Measurements from ENCODE around the gene UXT.

The UXT gene

GRCh38 chrX:47649271-47649670 lies 9.7 kb downstream of the UXT start:
- DNase-seq (ENCODE audit: low spot score): no peak

- DNase-seq (ENCODE audit: low spot score): peak; percentile 12
Observed at GRCh38 chrX:47648376-47648775, 10.6 kb downstream of the UXT start.

DNA sequence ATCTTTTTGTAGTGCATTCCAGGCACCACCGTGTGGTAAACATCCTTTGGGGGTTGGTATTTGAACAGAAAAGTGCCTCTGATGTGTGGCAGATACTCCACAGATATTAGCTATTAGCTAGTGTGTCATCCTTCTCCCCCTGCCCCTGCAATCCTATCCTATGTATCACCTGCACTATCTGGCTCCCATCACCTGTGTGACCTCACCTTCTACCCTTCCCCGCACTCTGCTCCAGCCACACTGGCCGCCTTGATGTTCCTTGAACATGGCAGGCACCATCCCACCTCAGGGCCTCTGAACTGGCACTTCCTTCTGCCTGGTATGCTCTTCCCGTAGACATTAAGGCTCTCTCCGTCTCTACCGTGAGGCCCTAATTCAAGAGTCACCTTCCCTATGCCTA lies 12.3 kb downstream of the UXT start:
- no peak for DNase-seq (ENCODE audit: low spot score)

GRCh38 chrX:47645530-47645929 lies 13.4 kb downstream of the UXT start:
- DNase-seq (ENCODE audit: low spot score): no peak

DNA sequence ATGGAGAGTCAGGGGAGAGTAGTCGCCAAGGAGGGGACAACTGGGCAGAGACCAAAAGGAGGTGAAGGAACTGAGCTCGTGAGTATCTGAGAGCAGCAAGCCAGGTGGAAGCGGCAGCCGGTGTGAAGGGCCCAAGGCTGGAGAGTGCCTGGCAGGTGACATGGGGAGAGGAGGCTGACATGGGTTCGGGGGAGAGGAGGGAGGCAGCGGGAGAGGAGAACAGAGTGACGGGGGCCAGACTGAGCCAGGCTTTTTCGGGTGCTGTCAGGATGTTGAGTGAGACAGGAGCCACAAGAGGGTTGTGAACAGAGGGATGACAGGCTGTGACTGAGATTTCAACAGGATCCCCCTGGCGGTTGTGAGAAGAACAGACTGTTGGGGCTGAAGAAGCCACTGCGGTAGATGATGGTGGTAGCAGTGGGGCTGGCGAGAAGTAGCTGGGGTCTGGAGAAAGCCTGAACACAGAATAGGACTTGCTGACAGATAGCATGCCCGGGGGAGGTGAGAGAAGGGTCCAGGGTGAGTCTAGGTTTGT lies 14.4 kb downstream of the UXT start:
- no peak for DNase-seq (ENCODE audit: low spot score)

DNA sequence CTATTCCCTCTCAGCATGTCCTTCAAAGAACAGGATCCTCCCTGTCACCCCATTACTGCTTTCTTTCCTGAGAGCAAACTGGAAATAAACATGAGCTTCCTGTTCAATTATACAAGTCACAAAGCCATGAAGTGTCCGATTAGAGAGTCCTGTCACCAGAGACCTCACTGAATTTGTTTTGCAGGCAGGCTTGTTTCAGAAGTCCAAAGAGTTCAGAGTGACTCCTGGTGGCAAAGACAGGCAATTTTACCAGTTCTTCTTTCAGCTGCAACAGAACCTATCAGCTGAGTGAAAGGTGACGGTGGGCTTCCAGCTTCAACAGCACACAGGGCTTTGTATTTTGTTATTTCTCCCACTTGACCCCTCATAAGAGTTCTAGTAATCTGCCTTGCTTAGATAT lies 15.1 kb downstream of the UXT start:
- no peak for DNase-seq (ENCODE audit: low spot score)

DNA sequence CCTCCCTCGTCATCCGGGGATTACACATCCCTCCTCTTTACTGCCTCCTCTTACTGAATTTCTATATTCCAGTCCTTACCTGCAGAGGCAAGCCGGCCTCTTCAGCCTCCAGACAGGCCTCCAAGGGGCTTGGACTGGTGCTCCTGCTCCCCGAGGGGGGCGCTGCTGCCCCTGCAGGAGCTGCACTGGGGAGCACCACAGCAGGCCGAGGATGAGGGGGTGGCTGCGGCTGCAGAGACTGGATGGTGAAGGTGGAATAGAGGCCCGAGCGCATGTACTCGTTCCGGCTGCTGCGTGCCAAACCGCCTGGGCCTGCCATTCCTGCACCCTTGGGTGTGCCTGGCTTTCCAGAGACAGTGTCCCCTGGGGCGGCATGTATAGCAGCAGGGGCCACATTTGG lies 20.2 kb downstream of the UXT start:
- DNase-seq (ENCODE audit: low spot score): no peak

DNA sequence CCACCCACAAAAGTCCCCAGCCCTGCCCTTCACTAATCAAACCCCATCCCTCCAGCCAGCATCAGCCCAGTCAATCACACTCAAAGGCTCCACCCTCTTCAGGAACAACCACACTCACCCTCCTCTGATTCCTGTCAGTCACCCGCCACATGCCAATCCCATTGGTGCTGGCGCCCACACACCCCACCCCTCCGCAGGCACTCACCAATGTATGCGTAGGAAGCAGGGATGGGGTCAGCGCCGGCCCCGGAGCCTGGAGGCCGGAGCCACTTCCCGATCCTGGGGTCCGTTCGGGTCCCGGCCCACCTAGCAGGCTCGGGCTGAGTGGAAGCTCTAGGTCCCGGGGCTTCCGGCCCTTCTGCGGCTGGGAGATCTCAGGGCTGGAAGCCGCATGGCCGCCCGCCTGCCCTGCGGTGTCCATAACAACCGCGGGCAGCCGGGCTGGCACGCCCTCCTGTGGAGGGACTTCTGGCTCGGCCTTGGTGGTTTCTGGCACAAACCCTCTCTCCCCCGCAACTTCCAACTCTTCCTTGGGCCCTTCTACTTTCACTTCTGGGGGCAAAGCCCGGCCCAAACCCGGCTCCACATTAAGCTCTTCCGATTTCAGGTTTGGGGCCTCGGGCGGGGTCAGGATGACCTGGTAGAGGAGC lies 21.3 kb downstream of the UXT start:
- peak; percentile 35 for DNase-seq (ENCODE audit: low spot score)

DNA sequence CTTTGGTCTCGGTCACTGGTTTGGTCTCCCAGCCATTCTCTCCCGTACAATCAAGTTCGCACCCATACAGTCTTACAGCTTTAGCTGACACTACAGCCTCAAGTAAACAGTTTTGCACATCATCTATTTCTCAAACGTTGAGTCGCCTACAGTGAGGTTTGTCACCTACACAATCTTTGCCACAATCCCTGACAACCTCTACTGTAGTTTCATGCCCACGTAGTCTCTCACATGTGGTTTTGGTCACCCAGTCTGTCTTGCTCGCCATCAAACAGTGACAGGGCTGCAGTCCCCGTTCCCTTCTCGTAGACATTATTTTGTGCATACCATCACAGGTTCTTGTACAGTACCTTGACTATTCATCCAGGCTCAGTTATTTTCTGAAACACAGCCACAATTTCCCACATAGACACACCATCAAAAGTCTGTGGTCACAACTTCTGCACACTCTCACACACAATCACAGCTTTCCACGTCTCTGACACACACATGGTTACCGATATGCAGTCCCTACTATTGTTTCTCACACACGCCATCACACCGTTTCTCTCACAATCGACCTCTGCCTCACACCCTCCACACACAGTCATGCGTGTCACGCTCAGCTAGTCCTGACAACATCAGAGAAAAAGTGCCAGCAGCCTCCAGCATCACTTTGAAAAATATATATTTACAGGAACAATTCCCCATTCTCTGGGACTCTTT lies 24.0 kb downstream of the UXT start:
- peak; percentile 20 for DNase-seq (ENCODE audit: low spot score)

GRCh38 chrX:47633689-47634590 lies 25.0 kb downstream of the UXT start:
- DNase-seq (ENCODE audit: low spot score): no peak

GRCh38 chrX:47632666-47633065 lies 26.3 kb downstream of the UXT start:
- no peak for DNase-seq (ENCODE audit: low spot score)

DNA sequence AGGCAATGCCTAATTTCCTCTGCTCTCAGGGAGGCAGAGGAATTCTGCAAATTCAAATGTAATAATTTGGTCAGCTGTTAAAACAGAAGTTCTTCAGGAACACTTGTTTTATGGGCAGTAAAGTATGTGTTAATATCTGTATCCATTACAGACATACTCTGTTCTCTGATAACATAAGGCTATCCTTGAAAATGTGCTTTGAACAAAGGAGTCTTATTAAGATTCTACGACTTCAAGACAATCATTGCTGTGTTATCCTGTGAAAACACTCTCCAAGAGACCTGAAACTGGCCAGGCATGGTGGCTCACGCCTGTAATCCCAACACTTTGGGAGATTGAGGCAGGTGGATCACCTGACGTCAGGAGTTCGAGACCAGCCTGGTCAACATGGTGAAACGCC lies 27.3 kb downstream of the UXT start:
- no peak for DNase-seq (ENCODE audit: low spot score)

DNA sequence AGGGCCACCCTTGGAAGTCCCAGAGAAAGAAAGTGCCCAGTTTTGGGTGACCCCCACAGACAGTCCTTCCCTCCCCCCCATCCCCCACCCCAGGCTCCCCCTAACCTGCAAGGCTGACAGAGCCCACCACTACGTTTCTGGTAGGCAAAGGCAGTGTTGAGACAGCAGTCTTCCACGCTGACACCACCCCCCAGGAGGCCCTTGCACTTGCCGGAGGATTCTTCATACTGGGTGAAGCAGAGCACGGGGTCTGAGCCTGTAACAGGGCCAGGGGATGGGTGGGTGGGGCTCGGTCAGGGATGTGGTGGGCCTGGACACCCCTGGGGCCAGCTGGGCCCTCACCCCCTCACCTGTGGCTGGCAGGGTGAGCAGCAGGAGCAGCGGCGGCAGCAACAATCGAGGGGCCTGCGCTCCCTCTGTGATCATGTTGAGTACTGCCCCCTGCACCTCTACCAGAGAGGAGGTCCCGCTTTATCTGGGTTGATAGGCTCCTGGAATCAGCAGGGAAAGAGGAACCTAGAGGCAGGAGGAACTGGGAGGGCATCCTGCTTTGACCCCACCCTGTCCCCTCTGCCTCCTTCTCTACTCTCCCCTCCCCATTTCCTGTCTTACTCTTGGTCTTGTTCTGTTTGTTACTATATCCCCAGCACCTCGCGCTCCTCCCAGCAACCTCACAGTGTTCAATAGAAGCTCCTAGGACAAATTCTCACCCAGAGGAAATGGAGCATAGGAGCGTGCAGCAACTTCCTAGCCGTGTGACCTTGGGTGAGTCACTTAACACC lies 29.4 kb downstream of the UXT start, which contains the start of gene CFP:
TSS of gene CFP (minus strand) at position 512 of the 782 bp plus-strand sequence. CDS start at position 426, 86 bp downstream.
- peak; percentile 8 for DNase-seq (ENCODE audit: low spot score)

DNA sequence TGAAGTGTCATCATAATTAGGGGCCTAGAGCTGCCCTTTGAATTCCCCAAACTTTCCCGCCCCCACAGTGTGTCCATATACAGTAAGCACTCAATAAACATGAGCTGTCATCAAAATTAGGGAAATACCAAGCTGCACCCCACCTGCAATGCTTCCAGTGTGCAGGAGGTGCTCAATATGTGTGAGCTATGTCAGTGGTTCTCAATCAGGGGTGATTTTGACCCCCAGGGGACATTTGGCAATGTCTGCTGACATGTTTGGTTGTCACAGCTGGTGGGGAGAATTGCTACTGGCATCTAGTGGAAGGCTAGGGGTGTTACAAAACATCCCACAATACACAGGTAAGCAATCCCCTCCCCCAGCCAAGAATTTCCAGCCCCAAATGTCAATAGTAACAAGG lies 30.0 kb downstream of the UXT start:
- DNase-seq (ENCODE audit: low spot score): peak; percentile 29

DNA sequence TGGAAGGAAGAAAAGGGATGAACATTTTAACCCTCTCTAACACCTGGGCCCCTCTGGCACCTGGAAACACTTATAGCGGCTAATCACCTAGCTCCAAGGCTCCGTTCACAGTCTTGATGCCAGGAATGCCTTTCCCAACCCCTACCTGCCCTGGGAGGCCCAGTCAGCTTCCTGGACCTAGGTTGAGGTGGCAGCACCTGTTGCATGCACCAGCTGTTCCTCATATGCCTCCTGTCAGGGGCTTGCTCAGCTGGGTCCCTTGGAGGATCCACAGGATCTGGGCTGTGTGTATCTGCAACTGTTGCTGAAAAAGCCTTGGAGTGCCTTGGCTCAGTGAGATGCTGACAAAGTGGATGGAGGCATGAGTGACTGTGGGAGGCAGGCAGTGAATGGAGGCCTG lies 33.6 kb downstream of the UXT start:
- DNase-seq (ENCODE audit: low spot score): no peak

- peak; percentile 39 for DNase-seq (ENCODE audit: low spot score)
Observed at GRCh38 chrX:47623540-47624027, 35.4 kb downstream of the UXT start.

DNA sequence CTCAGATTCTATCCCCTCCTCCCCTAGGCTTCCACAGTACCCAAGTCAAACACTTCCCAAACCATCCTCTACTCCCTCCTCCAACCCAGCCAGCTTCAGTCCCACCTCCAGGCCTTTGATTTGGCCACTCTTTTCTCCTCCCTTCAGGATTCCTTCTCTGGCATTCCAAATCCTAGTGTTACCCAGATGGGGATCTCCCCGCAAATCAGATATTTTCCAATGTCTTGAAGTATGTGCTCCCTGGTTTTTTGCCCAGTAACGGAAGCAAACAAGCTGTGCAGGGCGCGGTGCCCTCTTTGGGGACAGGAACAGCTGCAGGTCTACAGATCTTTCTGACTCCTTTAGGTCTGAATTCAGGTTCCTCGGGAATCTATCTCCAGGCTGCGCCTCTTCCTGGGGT lies 37.1 kb downstream of the UXT start:
- no peak for DNase-seq (ENCODE audit: low spot score)

- DNase-seq (ENCODE audit: low spot score): no peak
Observed at GRCh38 chrX:47620303-47620685, 38.7 kb downstream of the UXT start.

DNA sequence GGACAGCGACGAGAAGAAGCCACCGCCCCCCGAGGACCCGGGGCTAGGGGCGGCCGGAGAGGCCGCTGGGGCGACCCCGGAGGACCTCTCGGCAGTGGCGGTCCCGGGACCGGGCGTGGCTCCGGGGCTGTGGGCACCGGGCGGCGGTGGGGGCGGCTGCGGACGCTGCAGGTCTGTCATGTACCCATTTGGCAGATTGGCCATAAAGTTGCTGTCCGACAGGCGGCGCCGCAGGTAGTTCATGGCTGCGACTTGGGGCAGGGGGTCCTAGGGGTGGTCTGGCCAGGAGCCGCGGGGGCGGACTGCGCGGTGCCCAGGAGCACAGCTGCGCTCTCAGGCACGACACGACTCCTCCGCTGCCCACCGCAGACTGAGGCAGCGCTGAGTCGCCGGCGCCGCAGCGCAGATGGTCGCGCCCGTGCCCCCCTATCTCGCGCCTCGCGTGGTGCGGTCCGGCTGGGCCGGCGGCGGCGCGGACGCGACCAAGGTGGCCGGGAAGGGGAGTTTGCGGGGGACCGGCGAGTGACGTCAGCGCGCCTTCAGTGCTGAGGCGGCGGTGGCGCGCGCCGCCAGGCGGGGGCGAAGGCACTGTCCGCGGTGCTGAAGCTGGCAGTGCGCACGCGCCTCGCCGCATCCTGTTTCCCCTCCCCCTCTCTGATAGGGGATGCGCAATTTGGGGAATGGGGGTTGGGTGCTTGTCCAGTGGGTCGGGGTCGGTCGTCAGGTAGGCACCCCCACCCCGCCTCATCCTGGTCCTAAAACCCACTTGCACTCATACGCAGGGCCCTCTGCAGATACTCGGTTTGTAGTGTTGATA lies 39.3 kb downstream of the UXT start, which contains the start of gene SYN1:
TSS of gene SYN1 (minus strand) at position 372 of the 817 bp plus-strand sequence. CDS start at position 243, 129 bp downstream.
- DNase-seq (ENCODE audit: low spot score): peak; percentile 81

GRCh38 chrX:47618923-47619485 lies 40.0 kb downstream of the UXT start:
- DNase-seq (ENCODE audit: low spot score): no peak
